ENCODE measurements around the gene KLHDC7B.

- no peak for TF ChIP-seq CTCF (conservative IDR thresholded peaks at IDR 0.05; ENCODE audit: low read depth, low read length)
- no peak for TF ChIP-seq EZH2 (IDR thresholded peaks at IDR 0.05; ENCODE audit: low read length, unreplicated experiment)
- no peak for TF ChIP-seq EZH2phosphoT487 (IDR thresholded peaks at IDR 0.05; ENCODE audit: borderline replicate concordance, low read length)
These were observed 16.0 kb downstream of the KLHDC7B start for GRCh38 chr22:50561401-50562358.
